Measurements from ENCODE around the gene C1orf21. TPM values are rescaled to one million over a fixed set of nuclear protein-coding genes. Genes with fewer than 3 reads are reported as not detected.
A peak's percentile ranks its signal among the peaks of the same experiment; 100 is the strongest.

Gene C1orf21
- total RNA-seq, 4 donors from 2014 or later: 30.6 to 61.7 (median 43.0) TPM

- Histone ChIP-seq H3K36me3 (no peaks in the 10 kb centered on the region), H3K27ac (peak overlapping the region in 1 of 4 donors; percentile 76), H3K4me3 (peak overlapping the region in 1 of 4 donors; percentile 44), H3K27me3 (no peaks in the 10 kb centered on the region), H3K9me3 (no peaks in the 10 kb centered on the region), H3K4me1 (peaks cover 0 to 27% (median 4%) of the 10 kb centered on the region in 4 donors)
- TF ChIP-seq POLR2A (IDR thresholded peaks at IDR 0.05) (no peak), CTCF (IDR thresholded peaks at IDR 0.05) (no peak), EP300 (IDR thresholded peaks at IDR 0.05) (no peak)
- 60 to 81% methylated on average over 15 of the region's 15 CpGs for WGBS, 2 donors
- no peak for DNase-seq (ENCODE audit: low spot score in 2 of 2)
These were observed 277.8 kb downstream of the C1orf21 start for GRCh38 chr1:184664661-184665060.

GRCh38 chr1:184665360-184665759 lies 278.5 kb downstream of the C1orf21 start:
- Histone ChIP-seq H3K9me3 (no peaks in the 10 kb centered on the region), H3K36me3 (no peaks in the 10 kb centered on the region), H3K27me3 (no peaks in the 10 kb centered on the region), H3K27ac (no peak overlapping the region), H3K4me3 (no peak overlapping the region), H3K4me1 (peaks cover 0 to 24% (median 4%) of the 10 kb centered on the region in 4 donors)
- WGBS, 2 donors: 82 to 85% methylated on average over 6 of the region's 6 CpGs
- DNase-seq (ENCODE audit: low spot score in 2 of 2): no peak
- TF ChIP-seq EP300 (IDR thresholded peaks at IDR 0.05): no peak
- no peak for TF ChIP-seq POLR2A (IDR thresholded peaks at IDR 0.05)
- TF ChIP-seq CTCF (IDR thresholded peaks at IDR 0.05): no peak

- H3K9me3 ChIP-seq: no peaks in the 10 kb centered on the region
- peaks cover 0 to 17% (median under 1%) of the 10 kb centered on the region in 4 donors for H3K4me1 ChIP-seq
- H3K4me3 ChIP-seq: no peak overlapping the region
- no peaks in the 10 kb centered on the region for H3K27me3 ChIP-seq
- no peak for TF ChIP-seq CTCF (IDR thresholded peaks at IDR 0.05)
- no peak for TF ChIP-seq POLR2A (IDR thresholded peaks at IDR 0.05)
- no peak for TF ChIP-seq EP300 (IDR thresholded peaks at IDR 0.05)
- no peak for DNase-seq (ENCODE audit: low spot score in 2 of 2)
- 29 to 33% methylated on average over 1 of the region's 1 CpG for WGBS, 2 donors
- H3K27ac ChIP-seq: no peak overlapping the region
- no peaks in the 10 kb centered on the region for H3K36me3 ChIP-seq
These were observed 282.6 kb downstream of the C1orf21 start for GRCh38 chr1:184669391-184669790.

- Histone ChIP-seq H3K36me3 (no peaks in the 10 kb centered on the region), H3K9me3 (no peaks in the 10 kb centered on the region), H3K4me1 (peaks cover 0 to 14% (median 0%) of the 10 kb centered on the region in 4 donors), H3K4me3 (no peak overlapping the region), H3K27ac (peak overlapping the region in 1 of 4 donors; percentile 47), H3K27me3 (no peaks in the 10 kb centered on the region)
- TF ChIP-seq EP300 (IDR thresholded peaks at IDR 0.05) (no peak), POLR2A (IDR thresholded peaks at IDR 0.05) (no peak), CTCF (IDR thresholded peaks at IDR 0.05) (no peak)
- no peak for DNase-seq (ENCODE audit: low spot score in 2 of 2)
- 64 to 70% methylated on average over 9 of the region's 9 CpGs for WGBS, 2 donors
These were observed 285.3 kb downstream of the C1orf21 start for GRCh38 chr1:184672013-184672726.

- no peak for DNase-seq (ENCODE audit: low spot score in 2 of 2)
- H3K27ac ChIP-seq: no peak overlapping the region
- H3K4me3 ChIP-seq: no peak overlapping the region
- no peaks in the 10 kb centered on the region for H3K36me3 ChIP-seq
- no peaks in the 10 kb centered on the region for H3K9me3 ChIP-seq
- H3K27me3 ChIP-seq: no peaks in the 10 kb centered on the region
- no peak for TF ChIP-seq EP300 (IDR thresholded peaks at IDR 0.05)
- no peak for TF ChIP-seq CTCF (IDR thresholded peaks at IDR 0.05)
- TF ChIP-seq POLR2A (IDR thresholded peaks at IDR 0.05): no peak
- 77 to 81% methylated on average over 9 of the region's 9 CpGs for WGBS, 2 donors
- H3K4me1 ChIP-seq: peaks cover 0 to 14% (median 0%) of the 10 kb centered on the region in 4 donors
These were observed 286.5 kb downstream of the C1orf21 start for GRCh38 chr1:184673305-184673704.
